OCI-LY3 (cell line): ENCODE results near the gene VASN.

Experiments
- CTCF ChIP-seq: fragments of 200-600, 300-600 bp; sonication (generic); IDR thresholded peaks from 2 replicates; pipeline ENCODE4 v1.5.1; 2014; ENCODE audit warnings: antibody characterized with exemption, low read length, low read depth
- EZH2phosphoT487 ChIP-seq: fragments of 200-600 bp; shearing (Covaris generic); IDR thresholded peaks from 2 replicates; pipeline ENCODE4 v1.6.1; 2018; ENCODE audit warnings: antibody characterized with exemption, mixed run types, low read depth

DNA sequence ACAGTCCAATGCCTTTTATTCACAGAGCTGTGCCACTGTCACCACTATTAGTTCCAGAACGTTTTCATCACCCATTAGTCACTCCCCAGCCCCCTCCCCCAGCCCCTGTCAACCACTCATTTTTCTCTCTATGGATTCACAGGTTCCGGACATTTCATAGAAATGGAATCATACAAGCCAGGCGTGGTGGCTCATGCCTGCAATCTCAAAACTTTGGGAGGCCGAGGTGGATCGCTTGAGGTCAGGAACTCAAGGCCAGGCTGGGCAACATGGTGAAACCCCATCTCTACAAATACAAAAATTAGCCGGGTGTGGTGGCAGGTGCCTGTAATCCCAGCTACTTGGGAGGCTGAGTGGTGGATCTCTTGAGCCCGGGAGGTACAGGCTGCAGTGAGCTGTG, 19.8 kb upstream of the VASN start:
- no peak for TF ChIP-seq CTCF
- no peak for TF ChIP-seq EZH2phosphoT487
